ENCODE measurements around the gene SH2D3C. TPM values are rescaled to one million over a fixed set of nuclear protein-coding genes. Genes with fewer than 3 reads are reported as not detected.

SH2D3C gene
- total RNA-seq, 1 experiment from 2014 or later = 0.79 TPM

GRCh38 chr9:127746959-127747569 is 31.4 kb downstream of the SH2D3C start:
- H3K36me3 ChIP-seq (ENCODE audit: low read depth) = no peaks in the 10 kb centered on the region
- H3K27ac ChIP-seq = no peak overlapping the region
- H3K4me3 ChIP-seq = no peak overlapping the region
- no peak overlapping the region for H3K4me2 ChIP-seq
- H3K9me2 ChIP-seq (ENCODE audit: insufficient read depth) = no peaks in the 10 kb centered on the region
- TF ChIP-seq EZH2 (IDR thresholded peaks at IDR 0.05; ENCODE audit: low read depth) = no peak
- TF ChIP-seq, protein P1, sequence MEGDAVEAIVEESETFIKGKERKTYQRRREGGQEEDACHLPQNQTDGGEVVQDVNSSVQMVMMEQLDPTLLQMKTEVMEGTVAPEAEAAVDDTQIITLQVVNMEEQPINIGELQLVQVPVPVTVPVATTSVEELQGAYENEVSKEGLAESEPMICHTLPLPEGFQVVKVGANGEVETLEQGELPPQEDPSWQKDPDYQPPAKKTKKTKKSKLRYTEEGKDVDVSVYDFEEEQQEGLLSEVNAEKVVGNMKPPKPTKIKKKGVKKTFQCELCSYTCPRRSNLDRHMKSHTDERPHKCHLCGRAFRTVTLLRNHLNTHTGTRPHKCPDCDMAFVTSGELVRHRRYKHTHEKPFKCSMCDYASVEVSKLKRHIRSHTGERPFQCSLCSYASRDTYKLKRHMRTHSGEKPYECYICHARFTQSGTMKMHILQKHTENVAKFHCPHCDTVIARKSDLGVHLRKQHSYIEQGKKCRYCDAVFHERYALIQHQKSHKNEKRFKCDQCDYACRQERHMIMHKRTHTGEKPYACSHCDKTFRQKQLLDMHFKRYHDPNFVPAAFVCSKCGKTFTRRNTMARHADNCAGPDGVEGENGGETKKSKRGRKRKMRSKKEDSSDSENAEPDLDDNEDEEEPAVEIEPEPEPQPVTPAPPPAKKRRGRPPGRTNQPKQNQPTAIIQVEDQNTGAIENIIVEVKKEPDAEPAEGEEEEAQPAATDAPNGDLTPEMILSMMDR (conservative IDR thresholded peaks at IDR 0.05) = no peak
- peaks cover 9% of the 10 kb centered on the region; the same call in 1 of the 2 replicates for H3K4me1 ChIP-seq (replicated peaks; ENCODE audit: insufficient read depth)
- DNase-seq = no peak
- peaks cover 42% of the 10 kb centered on the region; the same call in 1 of the 2 replicates for H3K27me3 ChIP-seq (ENCODE audit: insufficient read depth, low read depth)
- no TSS peak for BruUV-seq (replicated peaks)
- H4K20me1 ChIP-seq (ENCODE audit: insufficient read depth) = no peaks in the 10 kb centered on the region
- intact Hi-C loops (cut with micrococcal nuclease; ENCODE audit: unreplicated experiment) = no loop called here
- H3F3A ChIP-seq (ENCODE audit: insufficient read depth, low read depth) = peaks cover 15% of the 10 kb centered on the region; the same call in 1 of the 2 replicates
- ChIA-PET CTCF (no interaction called here), POLR2A (ENCODE audit: unreplicated experiment) (no interaction called here)
- no peak overlapping the region for H2AFZ ChIP-seq
- no peaks in the 10 kb centered on the region for H3K79me2 ChIP-seq (ENCODE audit: low read depth)
- H3K9me3 ChIP-seq (ENCODE audit: insufficient read depth, low read depth) = no peaks in the 10 kb centered on the region

GRCh38 chr9:127744398-127745110 is 33.9 kb downstream of the SH2D3C start:
- Histone ChIP-seq H3K9me2 (ENCODE audit: insufficient read depth) (no peaks in the 10 kb centered on the region), H3K27ac (no peak overlapping the region), H4K20me1 (ENCODE audit: insufficient read depth) (no peaks in the 10 kb centered on the region), H3K27me3 (ENCODE audit: insufficient read depth, low read depth) (peaks cover 32% of the 10 kb centered on the region; the same call in 1 of the 2 replicates), H3K4me3 (no peak overlapping the region), H3F3A (ENCODE audit: insufficient read depth, low read depth) (peaks cover 35% of the 10 kb centered on the region), H3K79me2 (ENCODE audit: low read depth) (no peaks in the 10 kb centered on the region), H3K4me1 (replicated peaks; ENCODE audit: insufficient read depth) (peaks cover 24% of the 10 kb centered on the region), H3K4me2 (no peak overlapping the region), H3K9me3 (ENCODE audit: insufficient read depth, low read depth) (no peaks in the 10 kb centered on the region), H2AFZ (no peak overlapping the region), H3K36me3 (ENCODE audit: low read depth) (no peaks in the 10 kb centered on the region)
- no TSS peak for BruUV-seq (replicated peaks)
- DNase-seq = no peak
- intact Hi-C loops (cut with micrococcal nuclease; ENCODE audit: unreplicated experiment) = loop anchor here (5.0 kb wide), 2 partner anchors 58 to 293 kb away; partner anchors contain the start of gene FPGS
- POLR2A ChIA-PET (ENCODE audit: unreplicated experiment) = no interaction called here
- TF ChIP-seq EZH2 (IDR thresholded peaks at IDR 0.05; ENCODE audit: low read depth) = no peak
- TF ChIP-seq, protein P1 (conservative IDR thresholded peaks at IDR 0.05) = no peak
- CTCF ChIA-PET = no interaction called here

- Histone ChIP-seq H3F3A (ENCODE audit: insufficient read depth, low read depth) (peaks cover 39% of the 10 kb centered on the region), H3K9me3 (ENCODE audit: insufficient read depth, low read depth) (no peaks in the 10 kb centered on the region), H2AFZ (no peak overlapping the region; the same call in 1 of the 2 replicates), H3K9me2 (ENCODE audit: insufficient read depth) (no peaks in the 10 kb centered on the region), H3K4me2 (peak overlapping the region; percentile 38), H3K79me2 (ENCODE audit: low read depth) (no peaks in the 10 kb centered on the region), H3K4me1 (replicated peaks; ENCODE audit: insufficient read depth) (peaks cover 24% of the 10 kb centered on the region), H3K27ac (no peak overlapping the region), H4K20me1 (ENCODE audit: insufficient read depth) (no peaks in the 10 kb centered on the region), H3K4me3 (no peak overlapping the region), H3K36me3 (ENCODE audit: low read depth) (no peaks in the 10 kb centered on the region), H3K27me3 (ENCODE audit: insufficient read depth, low read depth) (peaks cover 13% of the 10 kb centered on the region; the same call in 1 of the 2 replicates)
- peak; percentile 49 to 68 for DNase-seq
- no peak for TF ChIP-seq EZH2 (IDR thresholded peaks at IDR 0.05; ENCODE audit: low read depth)
- TF ChIP-seq, protein P1 (conservative IDR thresholded peaks at IDR 0.05) = no peak
- intact Hi-C loops (cut with micrococcal nuclease; ENCODE audit: unreplicated experiment) = loop anchor here (5.0 kb wide), 2 partner anchors 60 to 295 kb away; partner anchors contain the start of gene FPGS
- ChIA-PET POLR2A (ENCODE audit: unreplicated experiment) (interaction anchor here (0.5 to 1.1 kb wide), 3 partner anchors 43 to 156 kb away, joined by 3 to 4 read pairs (median 3); partner anchors contain the start of gene CDK9), CTCF (interaction anchor here (0.9 to 1.1 kb wide), 2 partner anchors 28 to 127 kb away, joined by 3 to 6 read pairs; no protein-coding TSS in a partner anchor)
- BruUV-seq (replicated peaks) = no TSS peak
These were observed 35.9 kb downstream of the SH2D3C start for GRCh38 chr9:127742435-127743088.
